ENCODE results near the gene PMCH. TPM values are rescaled to one million over a fixed set of nuclear protein-coding genes. Genes with fewer than 3 reads are reported as not detected.

PMCH gene
- total RNA-seq, 1 experiment from 2014 or later: not detected

DNA sequence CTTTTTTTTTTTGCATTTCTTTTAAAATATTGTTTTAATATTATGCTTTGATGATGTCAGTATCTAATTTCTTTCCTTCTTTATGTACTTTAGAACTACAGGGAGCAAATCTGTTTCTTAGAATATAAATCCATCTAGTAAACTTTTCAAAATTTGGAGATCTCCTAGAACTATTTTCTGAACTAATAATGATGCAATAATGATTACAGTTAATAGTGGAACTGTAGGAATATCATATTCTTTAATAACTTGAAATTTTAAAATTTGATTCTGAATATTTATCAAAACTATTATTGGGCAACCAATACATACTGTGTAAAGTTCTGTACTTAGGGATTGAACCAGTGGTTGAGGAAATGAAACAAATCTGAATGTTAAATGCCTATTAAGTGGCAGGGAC, 23.1 kb upstream of the PMCH start:
- no peaks in the 10 kb centered on the region for H3K27me3 Mint-ChIP-seq (ENCODE audit: insufficient read depth, unreplicated experiment)
- no TSS peak for BruUV-seq (replicated peaks)
- Histone ChIP-seq H3K4me1 (no peaks in the 10 kb centered on the region), H3K36me3 (ENCODE audit: control insufficient read depth, insufficient read depth, low read length) (no peaks in the 10 kb centered on the region), H3K27me3 (replicated peaks; ENCODE audit: control insufficient read depth, insufficient read depth, low read length) (no peaks in the 10 kb centered on the region), H3K4me3 (ENCODE audit: low read depth, low read length) (no peak overlapping the region), H3K9me3 (no peaks in the 10 kb centered on the region)
- H3K27ac Mint-ChIP-seq (ENCODE audit: unreplicated experiment): no peak overlapping the region
- intact Hi-C loops (cut with micrococcal nuclease; ENCODE audit: unreplicated experiment): no loop called here
- POLR2A ChIA-PET: no interaction called here
- no peaks in the 10 kb centered on the region for H3K9me3 Mint-ChIP-seq (ENCODE audit: unreplicated experiment)
- DNase-seq: no peak
- no peaks in the 10 kb centered on the region for H3K4me1 Mint-ChIP-seq (ENCODE audit: low read depth, unreplicated experiment)
- CTCF ChIA-PET: no interaction called here
- H3K36me3 Mint-ChIP-seq (ENCODE audit: insufficient read depth, unreplicated experiment): no peaks in the 10 kb centered on the region
- no peak overlapping the region for H3K4me3 Mint-ChIP-seq (ENCODE audit: unreplicated experiment)
- TF ChIP-seq, protein P1, sequence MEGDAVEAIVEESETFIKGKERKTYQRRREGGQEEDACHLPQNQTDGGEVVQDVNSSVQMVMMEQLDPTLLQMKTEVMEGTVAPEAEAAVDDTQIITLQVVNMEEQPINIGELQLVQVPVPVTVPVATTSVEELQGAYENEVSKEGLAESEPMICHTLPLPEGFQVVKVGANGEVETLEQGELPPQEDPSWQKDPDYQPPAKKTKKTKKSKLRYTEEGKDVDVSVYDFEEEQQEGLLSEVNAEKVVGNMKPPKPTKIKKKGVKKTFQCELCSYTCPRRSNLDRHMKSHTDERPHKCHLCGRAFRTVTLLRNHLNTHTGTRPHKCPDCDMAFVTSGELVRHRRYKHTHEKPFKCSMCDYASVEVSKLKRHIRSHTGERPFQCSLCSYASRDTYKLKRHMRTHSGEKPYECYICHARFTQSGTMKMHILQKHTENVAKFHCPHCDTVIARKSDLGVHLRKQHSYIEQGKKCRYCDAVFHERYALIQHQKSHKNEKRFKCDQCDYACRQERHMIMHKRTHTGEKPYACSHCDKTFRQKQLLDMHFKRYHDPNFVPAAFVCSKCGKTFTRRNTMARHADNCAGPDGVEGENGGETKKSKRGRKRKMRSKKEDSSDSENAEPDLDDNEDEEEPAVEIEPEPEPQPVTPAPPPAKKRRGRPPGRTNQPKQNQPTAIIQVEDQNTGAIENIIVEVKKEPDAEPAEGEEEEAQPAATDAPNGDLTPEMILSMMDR (IDR thresholded peaks at IDR 0.05; ENCODE audit: insufficient read depth in 1 of 2, low read depth in 1 of 2, low read length in 1 of 2, severe bottlenecking in 1 of 2, unreplicated experiment in 1 of 2): no peak

DNA sequence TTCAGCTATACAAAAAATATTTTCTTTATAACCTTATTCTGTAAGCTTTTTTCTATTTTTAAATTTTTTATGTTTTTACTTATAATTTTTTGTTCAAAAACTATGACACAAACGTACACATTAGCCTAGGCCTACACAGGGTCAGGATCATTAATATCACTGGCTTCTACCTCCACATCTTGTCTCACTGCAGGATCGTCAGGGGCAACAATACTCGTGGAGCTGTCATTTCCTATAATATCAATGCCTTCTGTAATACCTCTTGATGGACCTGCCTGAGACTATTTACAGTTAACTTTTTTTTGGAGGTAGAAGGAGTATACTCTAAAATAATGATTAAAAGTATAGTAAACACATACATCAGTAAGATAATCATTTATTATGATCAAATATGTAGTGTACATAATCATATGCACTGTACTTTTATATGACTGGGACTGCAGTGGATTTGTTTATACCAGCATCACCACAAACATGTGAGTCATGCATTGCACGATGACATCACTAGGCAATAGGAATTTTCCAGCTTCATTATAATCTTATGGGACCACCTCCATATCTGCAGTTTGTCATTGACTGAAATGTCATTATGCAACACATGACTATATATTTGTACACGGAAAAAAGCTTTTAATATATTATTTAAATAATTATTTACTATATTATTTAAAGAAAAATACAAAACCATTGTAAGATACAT, 18.5 kb upstream of the PMCH start:
- BruUV-seq (replicated peaks): no TSS peak
- Histone ChIP-seq H3K4me1 (no peaks in the 10 kb centered on the region), H3K4me3 (ENCODE audit: low read depth, low read length) (no peak overlapping the region), H3K27me3 (replicated peaks; ENCODE audit: control insufficient read depth, insufficient read depth, low read length) (no peaks in the 10 kb centered on the region), H3K9me3 (no peaks in the 10 kb centered on the region), H3K36me3 (ENCODE audit: control insufficient read depth, insufficient read depth, low read length) (no peaks in the 10 kb centered on the region)
- intact Hi-C loops (cut with micrococcal nuclease; ENCODE audit: unreplicated experiment): no loop called here
- H3K27me3 Mint-ChIP-seq (ENCODE audit: insufficient read depth, unreplicated experiment): no peaks in the 10 kb centered on the region
- DNase-seq: no peak
- ChIA-PET POLR2A (no interaction called here), CTCF (no interaction called here)
- H3K9me3 Mint-ChIP-seq (ENCODE audit: unreplicated experiment): no peaks in the 10 kb centered on the region
- TF ChIP-seq, protein P1 (IDR thresholded peaks at IDR 0.05; ENCODE audit: insufficient read depth in 1 of 2, low read depth in 1 of 2, low read length in 1 of 2, severe bottlenecking in 1 of 2, unreplicated experiment in 1 of 2): no peak
- H3K36me3 Mint-ChIP-seq (ENCODE audit: insufficient read depth, unreplicated experiment): no peaks in the 10 kb centered on the region
- H3K27ac Mint-ChIP-seq (ENCODE audit: unreplicated experiment): no peak overlapping the region
- H3K4me3 Mint-ChIP-seq (ENCODE audit: unreplicated experiment): no peak overlapping the region
- no peaks in the 10 kb centered on the region for H3K4me1 Mint-ChIP-seq (ENCODE audit: low read depth, unreplicated experiment)

DNA sequence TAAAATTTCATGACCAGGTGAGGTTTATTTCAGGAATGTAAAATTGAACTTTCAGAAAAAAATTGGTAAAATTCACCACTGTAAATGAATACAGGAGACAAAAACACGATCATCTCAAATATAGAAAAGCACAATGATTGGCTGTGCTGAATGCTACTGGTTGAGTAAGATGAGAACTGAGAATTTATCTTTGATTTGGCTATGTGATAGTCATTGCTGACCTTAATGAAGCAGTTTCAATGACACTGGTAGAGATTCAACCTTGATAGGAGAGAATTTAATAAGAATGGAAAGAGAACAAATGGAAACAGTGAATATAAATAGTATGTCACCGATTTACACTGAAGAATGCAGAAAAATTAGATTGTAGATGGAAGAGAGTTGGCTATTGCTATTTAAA, 6.4 kb upstream of the PMCH start:
- Histone ChIP-seq H3K9me3 (no peaks in the 10 kb centered on the region), H3K27me3 (replicated peaks; ENCODE audit: control insufficient read depth, insufficient read depth, low read length) (no peaks in the 10 kb centered on the region), H3K4me1 (no peaks in the 10 kb centered on the region), H3K36me3 (ENCODE audit: control insufficient read depth, insufficient read depth, low read length) (no peaks in the 10 kb centered on the region; the same call in 1 of the 2 replicates), H3K4me3 (ENCODE audit: low read depth, low read length) (no peak overlapping the region)
- BruUV-seq (replicated peaks): no TSS peak
- no peak for DNase-seq
- Mint-ChIP-seq H3K9me3 (ENCODE audit: unreplicated experiment) (peaks cover 26% of the 10 kb centered on the region), H3K27ac (ENCODE audit: unreplicated experiment) (no peak overlapping the region), H3K4me1 (ENCODE audit: low read depth, unreplicated experiment) (no peaks in the 10 kb centered on the region), H3K27me3 (ENCODE audit: insufficient read depth, unreplicated experiment) (no peaks in the 10 kb centered on the region), H3K36me3 (ENCODE audit: insufficient read depth, unreplicated experiment) (peaks cover 14% of the 10 kb centered on the region), H3K4me3 (ENCODE audit: unreplicated experiment) (no peak overlapping the region)
- CTCF ChIA-PET: no interaction called here
- intact Hi-C loops (cut with micrococcal nuclease; ENCODE audit: unreplicated experiment): no loop called here
- POLR2A ChIA-PET: no interaction called here
- TF ChIP-seq, protein P1 (IDR thresholded peaks at IDR 0.05; ENCODE audit: insufficient read depth in 1 of 2, low read depth in 1 of 2, low read length in 1 of 2, severe bottlenecking in 1 of 2, unreplicated experiment in 1 of 2): no peak
